Urothelium cell line (cell line): ENCODE measurements around the gene SLC10A1.
A peak's percentile ranks its signal among the peaks of the same experiment; 100 is the strongest.
"Not testable (repeated sequence)": the region's sequence is repeated elsewhere in the genome, so short reads cannot be mapped to it uniquely, and the experiment has no call there.

ENCODE experiments used
- DNase-seq: peaks from one replicate; pipeline ENCODE4 v3.0.0; 2011; ENCODE audit warnings: low spot score, mixed read lengths
- FAIRE-seq: peaks from 2 replicates; lab custom pipeline; 2011; peaks lifted over from hg19 to GRCh38; lab: Jason Lieb, UNC

Gene SLC10A1

DNA sequence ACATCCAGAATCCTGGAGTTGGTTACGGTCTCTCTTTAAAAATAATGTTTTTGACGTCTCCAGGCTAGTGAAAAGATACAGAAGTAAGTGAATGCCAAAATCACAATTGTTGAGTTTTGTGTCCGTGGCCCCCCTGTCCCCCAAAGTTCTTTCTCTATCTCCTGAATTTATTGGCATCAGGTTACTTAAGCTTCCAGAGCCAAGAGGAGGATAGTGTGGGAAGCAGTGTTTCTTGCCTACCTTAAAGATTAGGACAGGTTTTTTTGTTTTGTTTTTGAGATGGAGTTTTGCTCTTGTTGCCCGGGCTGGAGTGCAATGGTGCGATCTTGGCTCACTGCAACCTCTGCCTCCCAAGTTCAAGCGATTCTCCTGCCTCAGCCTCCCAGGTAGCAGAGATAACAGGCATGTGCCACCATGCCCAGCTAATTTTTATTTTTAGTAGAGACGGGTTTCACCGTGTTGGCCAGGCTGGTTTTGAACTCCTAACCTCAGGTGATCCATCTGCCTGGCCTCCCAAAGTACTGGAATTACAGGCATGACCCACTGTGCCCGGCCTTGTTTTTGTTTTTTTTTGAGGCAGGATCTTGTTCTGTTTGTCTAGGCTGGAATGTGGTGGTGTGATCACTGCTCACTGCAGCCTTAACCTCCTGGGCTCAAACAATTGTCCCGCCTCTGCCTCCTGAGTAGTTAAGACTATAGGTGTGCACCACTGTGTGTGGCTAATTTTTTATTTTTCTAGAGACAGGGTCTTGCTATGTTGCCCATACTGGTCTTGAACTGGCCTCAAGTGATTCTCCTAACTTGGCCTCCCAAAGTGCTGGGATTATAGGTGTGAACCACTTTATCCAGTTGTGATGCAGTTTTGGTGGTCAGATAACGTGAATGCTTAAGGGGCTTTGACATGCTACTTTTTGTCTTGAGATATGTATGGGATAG, 24.7 kb downstream of the SLC10A1 start:
- FAIRE-seq: no peak
- no peak for DNase-seq

DNA sequence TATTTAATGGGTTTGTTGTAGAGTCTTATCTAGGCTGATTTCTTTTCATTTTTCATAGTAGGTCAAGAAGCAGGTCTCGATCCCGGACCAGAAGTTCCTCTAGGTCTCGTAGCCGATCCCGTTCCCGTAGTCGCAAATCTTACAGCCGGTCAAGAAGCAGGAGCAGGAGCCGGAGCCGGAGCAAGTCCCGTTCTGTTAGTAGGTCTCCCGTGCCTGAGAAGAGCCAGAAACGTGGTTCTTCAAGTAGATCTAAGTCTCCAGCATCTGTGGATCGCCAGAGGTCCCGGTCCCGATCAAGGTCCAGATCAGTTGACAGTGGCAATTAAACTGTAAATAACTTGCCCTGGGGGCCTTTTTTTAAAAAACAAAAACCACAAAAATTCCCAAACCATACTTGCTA, 25.9 kb downstream of the SLC10A1 start:
- DNase-seq (no peak), FAIRE-seq (no peak)

DNA sequence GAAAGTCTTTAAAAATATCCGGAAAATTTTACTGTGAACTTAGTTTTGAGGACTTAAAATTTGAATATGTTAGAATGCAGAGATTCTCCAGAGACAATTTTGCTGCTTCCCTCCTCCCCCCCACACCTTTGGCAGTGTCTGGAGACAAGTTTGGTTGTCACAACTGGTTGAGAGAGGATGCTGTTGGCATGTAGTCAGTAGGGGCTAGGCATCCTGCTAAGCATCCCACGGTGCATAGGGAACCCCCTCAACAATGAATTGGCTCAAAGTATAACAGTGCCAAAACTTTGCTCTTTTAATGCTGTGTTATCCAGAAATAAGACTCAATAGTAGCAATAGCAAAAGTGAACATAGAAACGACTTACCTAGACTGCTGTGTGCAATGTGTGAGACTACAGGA, 26.5 kb downstream of the SLC10A1 start:
- FAIRE-seq (no peak), DNase-seq (no peak)

DNA sequence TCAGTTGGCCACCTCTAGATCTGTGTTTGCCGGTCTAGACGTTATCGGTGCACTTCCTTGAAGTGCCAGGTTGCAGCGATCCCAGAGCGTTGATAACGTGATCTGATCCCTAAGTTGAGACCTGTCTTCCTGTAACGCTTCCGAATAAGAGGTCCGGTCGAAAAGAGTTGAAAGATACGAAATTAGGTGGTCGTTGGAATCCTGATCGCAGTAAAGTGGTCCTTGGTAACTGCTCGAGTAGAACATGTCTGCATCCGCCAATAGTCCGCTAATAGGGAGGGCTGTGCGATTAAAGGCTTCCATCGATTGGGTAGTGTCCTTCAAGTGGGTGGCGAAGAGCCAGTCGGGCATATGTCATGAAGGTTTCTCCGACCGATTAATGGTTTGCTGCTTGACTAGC, 27.4 kb downstream of the SLC10A1 start:
- FAIRE-seq: peak; percentile 87
- no peak for DNase-seq

DNA sequence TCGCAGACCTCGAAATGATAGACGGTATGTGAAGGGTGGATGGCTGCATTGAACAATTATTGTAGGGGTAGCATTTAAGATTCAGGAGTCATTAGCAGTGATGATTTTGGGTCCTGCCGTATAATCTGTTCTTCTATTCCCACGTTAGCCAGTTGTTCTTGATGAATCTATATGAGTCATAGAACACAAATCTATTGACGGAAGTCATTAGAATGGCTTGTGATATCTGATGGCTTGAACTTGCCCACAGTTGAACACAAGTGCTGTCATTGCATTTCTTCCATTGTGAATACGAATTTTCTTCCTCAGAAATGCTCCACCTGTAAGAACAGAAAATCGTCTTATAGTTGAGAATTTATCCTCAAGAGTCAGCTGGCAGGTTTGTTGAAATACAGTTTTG, 28.2 kb downstream of the SLC10A1 start:
- FAIRE-seq (peak; percentile 95), DNase-seq (no peak)

GRCh38 chr14:69767369-69767999, 29.6 kb downstream of the SLC10A1 start:
- FAIRE-seq: no peak
- DNase-seq: peak; percentile 99

- FAIRE-seq: peak; percentile 99
- peak; percentile 99 for DNase-seq
Measured at GRCh38 chr14:69766984-69767368, 30.1 kb downstream of the SLC10A1 start, which contains the start of gene SRSF5. Gene SRSF5 (plus strand): TSS chr14:69767142. CDS start chr14:69768157, 1,015 bp downstream.

DNA sequence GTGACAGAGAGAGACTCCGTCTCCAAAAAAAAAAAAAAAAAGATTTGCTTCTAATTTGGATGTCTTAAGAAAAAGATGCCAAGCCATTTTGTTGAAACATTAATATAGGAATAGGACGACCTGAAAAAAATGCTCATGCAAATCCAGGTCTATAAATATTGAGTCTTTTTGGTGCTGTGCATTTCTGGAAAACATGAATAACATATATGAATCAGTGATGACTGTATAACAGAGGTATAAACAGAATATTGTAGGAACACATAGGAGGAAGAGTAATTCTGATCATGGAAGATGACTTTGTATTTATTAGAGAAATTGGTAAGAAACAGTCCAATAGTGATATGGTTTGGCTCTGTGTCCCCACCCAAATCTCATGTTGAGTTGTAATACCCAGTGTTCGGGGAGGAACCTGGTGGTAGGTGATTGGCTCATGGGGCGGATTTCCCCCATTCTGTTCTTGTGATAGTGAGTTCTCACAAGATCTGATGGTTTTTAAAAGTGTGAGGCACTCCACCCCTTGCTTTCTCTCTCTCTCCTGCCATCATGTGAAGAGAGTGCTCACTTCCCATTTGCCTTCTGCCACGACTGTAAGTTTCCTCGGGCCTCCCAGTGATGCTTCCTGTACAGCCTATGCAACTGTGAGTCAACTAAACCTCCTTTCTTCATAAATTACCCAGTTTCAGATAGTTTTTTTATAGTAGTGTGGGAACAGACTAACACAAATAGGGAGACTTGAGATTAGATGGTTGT, 33.1 kb downstream of the SLC10A1 start:
- FAIRE-seq (no peak), DNase-seq (no peak)

GRCh38 chr14:69760810-69761209, 36.2 kb downstream of the SLC10A1 start:
- DNase-seq (no peak), FAIRE-seq (peak; percentile 23)

GRCh38 chr14:69756298-69756697, 40.7 kb downstream of the SLC10A1 start:
- DNase-seq (no peak), FAIRE-seq (no peak)

DNA sequence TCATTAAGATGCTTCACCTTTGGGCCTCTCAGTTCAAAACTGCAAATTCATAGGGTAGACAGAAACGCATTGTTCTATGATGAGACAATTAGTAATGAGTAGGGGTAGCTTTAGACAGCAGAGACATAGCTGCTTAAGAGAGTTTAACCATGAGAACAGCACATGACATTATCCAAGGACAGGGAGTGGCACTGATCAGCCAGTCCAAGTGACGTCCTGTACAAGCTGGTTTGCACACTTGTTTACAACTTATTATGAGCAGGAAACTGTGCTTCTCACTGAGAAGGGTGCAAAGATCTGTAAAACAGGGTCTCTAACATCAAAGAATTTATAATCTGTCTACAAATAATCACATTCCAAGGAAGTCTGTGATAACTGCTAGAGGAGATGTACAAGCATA, 41.3 kb downstream of the SLC10A1 start:
- no peak for DNase-seq
- no peak for FAIRE-seq

DNA sequence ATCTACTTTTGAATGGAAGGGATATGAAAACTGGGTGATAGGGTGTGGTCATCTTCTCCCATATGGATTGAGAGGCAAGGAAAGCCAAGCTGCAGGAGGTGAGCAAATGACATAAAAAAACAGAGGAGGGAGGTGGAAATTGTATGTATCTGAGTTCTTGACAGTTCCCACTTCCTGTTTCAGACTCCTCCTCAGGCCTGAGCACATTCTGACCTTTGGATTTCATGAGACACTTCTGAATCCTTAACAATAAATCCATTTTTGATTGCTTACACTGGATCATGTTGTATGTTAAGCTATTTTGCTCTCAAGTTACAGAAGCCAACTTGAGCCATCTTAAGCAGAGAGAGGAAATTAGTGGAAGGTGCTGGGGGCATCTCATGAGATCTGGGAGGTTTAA, 41.7 kb downstream of the SLC10A1 start:
- DNase-seq: no peak
- FAIRE-seq: no peak

DNA sequence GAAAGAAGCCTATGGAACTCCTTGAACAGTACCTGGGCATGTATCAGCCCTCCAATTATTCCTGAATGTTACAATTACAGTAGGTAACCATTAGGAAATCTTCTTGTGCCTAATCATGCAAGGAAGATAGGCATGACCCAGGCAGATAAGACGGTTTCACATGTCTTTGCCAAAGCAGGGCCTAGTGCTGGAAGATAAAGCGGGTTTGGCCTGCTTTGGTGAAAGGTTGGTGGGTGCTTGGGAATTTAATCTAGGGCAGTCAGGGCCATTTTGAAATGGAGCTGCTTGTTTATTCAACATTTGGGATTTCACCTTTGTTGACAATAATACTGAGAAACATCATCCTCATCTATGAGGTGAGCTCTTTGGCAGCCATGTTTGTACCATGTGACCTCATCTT, 42.6 kb downstream of the SLC10A1 start:
- FAIRE-seq (no peak), DNase-seq (no peak)

DNA sequence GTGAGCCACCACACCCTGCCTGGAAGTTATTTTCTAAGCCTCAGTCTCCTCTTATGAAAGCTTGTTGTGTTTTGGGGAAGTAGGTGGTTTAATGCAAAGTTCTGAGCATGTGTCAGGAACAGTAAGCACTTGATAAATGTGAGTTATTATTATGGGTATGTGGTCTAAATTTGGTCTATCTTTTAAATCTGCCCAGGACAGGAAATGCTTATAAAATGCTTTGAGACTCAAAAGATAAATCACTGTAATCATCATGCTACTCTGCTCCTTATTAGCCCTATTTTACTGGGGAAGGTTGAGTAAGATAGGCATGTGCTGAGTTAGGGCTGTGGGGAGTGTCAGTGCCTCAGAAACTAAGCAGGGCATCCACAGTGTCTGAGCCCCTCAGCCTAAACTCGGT, 43.2 kb downstream of the SLC10A1 start:
- FAIRE-seq (no peak), DNase-seq (no peak)

DNA sequence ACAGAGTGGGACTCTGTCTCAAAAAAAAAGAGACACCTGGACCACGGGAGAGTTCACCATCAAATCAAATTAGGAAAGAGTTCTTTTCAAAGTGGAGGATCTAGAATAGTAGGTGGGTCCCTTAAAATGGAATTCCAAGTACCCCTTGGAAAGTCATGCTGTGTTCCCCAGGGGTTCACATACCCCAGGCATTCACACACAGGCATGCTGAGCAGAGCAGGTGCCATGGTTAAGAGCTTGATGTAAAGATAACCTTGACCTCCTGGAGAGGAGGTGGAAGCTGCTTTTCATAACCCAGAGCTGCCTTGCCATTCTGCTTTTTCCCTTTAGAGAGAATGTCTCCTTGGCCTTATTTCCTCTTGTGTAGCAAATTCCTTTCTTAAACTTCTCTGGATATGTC, 44.3 kb downstream of the SLC10A1 start:
- DNase-seq (no peak), FAIRE-seq (no peak)

DNA sequence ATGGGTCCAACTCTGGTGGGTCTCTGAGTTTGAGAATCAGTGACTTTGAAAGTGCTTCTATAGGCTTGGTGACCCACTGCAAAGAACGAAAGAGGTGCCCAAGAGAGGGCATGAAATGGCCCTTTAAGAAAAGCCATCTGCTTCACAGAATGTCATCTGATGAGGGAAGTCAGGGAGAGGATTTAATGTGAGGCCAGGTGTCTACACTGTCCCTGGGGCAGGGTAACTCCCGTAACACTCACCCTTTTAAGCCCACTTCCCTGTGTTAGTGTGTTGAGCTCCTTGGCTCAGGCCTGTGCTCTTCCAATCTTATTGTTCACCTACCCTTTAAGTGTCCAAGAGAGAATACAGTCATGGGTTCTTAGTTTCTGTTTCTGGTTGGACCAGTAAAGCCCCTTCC, 46.5 kb downstream of the SLC10A1 start:
- FAIRE-seq (no peak), DNase-seq (no peak)

DNA sequence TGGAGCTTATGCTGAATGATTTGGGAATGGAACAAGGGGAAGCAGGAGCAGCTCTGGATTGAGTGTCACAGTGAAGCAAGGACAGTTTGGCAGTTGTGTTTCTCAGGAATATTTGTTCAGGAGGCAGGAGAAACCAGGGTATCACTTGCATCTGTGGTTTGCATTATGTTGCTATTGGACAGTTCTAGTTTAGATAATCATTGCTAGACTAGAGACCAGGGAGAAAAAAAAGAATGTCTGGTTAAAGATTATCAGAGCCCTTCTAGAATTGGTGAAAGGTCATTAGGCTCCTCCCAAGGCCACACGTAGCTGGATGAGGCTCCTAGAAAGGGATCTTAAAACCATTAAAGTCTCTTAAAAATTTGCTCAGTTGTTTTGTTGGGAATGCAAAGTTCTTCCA, 47.1 kb downstream of the SLC10A1 start:
- FAIRE-seq (peak; percentile 37), DNase-seq (no peak)

- FAIRE-seq (peak; percentile 89), DNase-seq (no peak)
Measured at GRCh38 chr14:69741055-69741454, 56.0 kb downstream of the SLC10A1 start.

GRCh38 chr14:69736405-69736804, 60.6 kb downstream of the SLC10A1 start:
- not testable (repeated sequence) for DNase-seq
- peak; percentile 40 for FAIRE-seq

DNA sequence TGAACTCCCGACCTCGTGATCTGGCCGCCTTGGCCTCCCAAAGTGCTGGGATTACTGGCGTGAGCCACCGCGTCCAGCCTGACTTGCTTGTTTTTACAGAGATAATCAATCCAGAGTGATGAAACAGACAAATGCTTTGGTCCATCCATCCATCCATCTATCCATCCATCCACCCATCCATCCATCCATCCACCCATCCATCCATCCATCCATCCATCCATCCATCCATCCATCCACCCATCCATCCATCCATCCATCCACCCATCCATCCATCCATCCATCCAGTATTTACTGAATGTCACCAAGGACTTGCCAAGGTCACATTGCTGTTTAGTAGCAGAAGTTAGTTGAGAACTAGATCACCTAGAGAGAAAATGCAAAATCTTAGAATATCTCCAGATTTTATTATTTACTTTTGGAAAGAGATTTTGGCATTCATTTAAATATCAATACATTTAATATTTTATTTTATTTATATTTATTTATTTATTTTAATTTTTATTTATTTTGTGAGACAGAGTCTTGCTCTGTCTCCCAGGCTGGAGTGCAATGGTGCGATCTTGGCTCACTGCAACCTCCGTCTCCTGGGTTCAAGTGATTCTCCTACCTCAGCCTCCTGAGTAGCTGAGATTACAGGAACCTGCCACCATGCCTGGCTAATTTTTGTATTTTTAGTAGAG, 65.0 kb downstream of the SLC10A1 start:
- FAIRE-seq, DNase-seq: not testable (repeated sequence)

GRCh38 chr14:69727860-69728259, 69.2 kb downstream of the SLC10A1 start:
- FAIRE-seq: no peak
- no peak for DNase-seq
